Suprapubic skin (tissue), 3 donors: ENCODE results near the gene INS.

Experiments
- POLR2AphosphoS5 ChIP-seq, 3 donors: sonication (generic); formaldehyde crosslinking; IDR thresholded peaks; one replicate each; pipeline ENCODE4 v1.6.1; 2017; ENCODE audit warnings: antibody characterized with exemption in 3 of 3
- TF ChIP-seq, protein P1 (sequence below), 2 donors: fragments of 200-600 bp in 1 of 2; fragments of 450-650 bp in 1 of 2; sonication (generic) in 1 of 2; IDR thresholded peaks; one replicate each; pipeline ENCODE4 v1.5.1; 2016 to 2019; ENCODE audit warnings: antibody characterized with exemption in 2 of 2, mild to moderate bottlenecking in 1 of 2, moderate library complexity in 1 of 2

DNA sequence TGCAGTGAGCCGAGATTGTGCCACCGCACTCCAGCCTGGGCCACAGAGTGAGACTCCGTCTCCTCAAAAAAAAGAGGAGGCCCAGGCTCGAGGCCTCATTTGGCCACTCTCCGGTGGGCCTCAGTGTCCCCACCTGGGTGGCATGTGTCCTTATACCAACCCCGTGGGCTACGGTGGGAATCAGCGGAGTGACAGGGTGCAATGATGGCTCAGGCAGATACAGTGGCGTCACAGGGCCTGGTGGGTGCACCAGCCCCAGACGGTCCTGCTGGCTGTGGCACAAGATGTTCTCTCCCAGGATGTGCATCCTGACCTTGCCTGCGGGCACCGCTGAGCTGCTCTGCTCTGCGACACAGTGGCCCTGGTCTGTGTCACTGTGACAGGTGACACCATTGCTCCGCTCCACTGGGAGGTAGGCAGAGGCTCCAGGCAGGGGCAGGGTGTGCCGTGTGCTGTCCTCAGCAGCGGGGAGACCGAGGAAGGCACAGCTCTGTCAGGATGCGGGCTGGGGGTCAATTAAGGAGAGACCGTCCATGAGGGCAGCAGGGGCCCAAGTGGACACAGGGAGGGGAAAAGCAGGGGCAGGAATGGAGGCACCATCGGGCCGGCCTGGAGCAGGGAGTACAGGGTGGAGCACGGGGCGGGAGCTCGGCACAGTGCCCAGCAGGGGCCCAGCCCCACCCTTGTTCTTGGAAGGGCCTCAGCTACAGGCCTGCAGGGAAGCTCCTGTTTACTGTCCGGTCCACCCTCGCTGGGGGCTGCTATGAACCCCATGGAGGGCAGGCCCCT, 32.3 kb upstream of the INS start:
- TF ChIP-seq, protein P1, sequence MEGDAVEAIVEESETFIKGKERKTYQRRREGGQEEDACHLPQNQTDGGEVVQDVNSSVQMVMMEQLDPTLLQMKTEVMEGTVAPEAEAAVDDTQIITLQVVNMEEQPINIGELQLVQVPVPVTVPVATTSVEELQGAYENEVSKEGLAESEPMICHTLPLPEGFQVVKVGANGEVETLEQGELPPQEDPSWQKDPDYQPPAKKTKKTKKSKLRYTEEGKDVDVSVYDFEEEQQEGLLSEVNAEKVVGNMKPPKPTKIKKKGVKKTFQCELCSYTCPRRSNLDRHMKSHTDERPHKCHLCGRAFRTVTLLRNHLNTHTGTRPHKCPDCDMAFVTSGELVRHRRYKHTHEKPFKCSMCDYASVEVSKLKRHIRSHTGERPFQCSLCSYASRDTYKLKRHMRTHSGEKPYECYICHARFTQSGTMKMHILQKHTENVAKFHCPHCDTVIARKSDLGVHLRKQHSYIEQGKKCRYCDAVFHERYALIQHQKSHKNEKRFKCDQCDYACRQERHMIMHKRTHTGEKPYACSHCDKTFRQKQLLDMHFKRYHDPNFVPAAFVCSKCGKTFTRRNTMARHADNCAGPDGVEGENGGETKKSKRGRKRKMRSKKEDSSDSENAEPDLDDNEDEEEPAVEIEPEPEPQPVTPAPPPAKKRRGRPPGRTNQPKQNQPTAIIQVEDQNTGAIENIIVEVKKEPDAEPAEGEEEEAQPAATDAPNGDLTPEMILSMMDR (IDR thresholded peaks at IDR 0.05), result no peak
- TF ChIP-seq POLR2AphosphoS5 (IDR thresholded peaks at IDR 0.05), result no peak
